HG02798 (cell line): ENCODE data around the gene SEC24C.
"Not testable (repeated sequence)": the region's sequence is repeated elsewhere in the genome, so short reads cannot be mapped to it uniquely, and the experiment has no call there.

Experiments
- ATAC-seq: cut with Tn5 transposase; IDR thresholded peaks from one replicate; pipeline ENCODE4 v1.9.1; 2021; ENCODE audit warnings: mild to moderate bottlenecking; ENCODE audit not compliant: unreplicated experiment, poor library complexity

SEC24C gene

DNA sequence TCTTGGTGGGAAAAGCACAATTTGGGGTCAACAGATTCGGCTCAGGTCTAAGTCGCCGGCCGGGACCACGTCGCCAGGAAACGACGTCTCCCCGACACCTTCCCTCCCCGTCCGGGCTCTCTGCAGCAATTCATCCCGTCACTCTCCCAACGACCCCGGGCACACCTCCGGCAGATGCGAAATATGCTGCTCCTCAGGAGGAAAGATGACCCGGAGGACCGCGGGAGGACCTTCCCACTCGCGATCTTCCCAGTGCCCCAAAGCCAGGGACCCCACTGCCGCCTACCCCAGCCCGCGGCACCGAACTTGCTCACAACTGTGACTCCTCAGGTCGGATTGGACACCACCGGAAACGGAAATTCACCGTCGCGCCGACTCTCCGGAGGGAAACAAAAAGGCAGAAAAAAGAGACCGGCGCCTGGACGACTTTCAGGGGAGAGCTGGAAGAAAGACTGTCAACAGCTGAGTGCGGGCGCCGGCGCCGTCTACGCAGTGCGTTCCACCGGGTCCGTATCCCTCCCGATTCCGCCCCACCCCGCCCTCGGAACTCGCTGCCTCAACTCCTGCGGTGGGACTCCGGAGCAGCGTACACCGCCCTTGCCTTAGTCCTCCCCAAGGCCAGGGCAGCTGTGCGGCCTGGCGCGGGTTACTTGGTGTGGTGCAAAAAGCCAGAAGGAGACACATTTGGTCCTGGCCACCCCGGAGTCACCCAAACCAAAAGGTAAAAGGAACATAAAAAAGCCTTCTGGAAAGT, 13.8 kb upstream of the SEC24C start:
- peak; percentile 90 for ATAC-seq

DNA sequence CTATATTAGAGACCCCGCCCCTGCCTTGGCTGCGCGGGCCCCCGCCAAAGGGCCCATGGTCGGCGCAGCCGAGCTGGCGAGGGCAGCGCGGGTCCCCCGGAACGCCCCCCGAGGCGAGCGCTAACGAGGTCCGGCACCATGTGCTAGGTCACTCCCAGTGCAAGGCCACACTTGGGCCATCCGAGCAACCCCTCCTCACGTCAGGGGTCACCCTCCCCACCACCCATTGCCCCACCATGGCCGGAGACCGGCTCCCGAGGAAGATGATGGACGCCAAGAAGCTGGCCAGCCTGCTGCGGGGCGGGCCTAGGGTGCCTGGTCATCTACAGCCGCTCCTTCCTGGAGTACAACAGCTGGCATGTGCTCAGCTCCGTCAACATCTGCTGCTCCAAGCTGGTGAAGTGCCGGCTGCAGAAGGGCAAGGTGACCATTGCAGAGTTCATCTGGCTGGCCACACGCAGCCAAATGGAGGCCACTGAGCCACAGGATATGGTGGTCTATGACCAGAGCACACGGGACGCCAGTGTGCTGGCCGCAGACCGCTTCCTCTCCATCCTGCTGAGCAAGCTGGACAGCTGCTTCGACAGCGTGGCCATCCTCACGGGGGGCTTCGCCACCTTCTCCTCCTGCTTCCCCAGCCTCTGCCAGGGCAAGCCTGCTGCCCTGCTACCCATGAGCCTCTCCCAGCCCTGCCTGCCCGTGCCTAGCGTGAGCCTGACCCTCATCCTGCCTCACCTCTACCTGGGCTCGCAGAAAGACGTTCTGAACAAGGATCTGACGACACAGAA, 12.4 kb upstream of the SEC24C start:
- no peak for ATAC-seq

DNA sequence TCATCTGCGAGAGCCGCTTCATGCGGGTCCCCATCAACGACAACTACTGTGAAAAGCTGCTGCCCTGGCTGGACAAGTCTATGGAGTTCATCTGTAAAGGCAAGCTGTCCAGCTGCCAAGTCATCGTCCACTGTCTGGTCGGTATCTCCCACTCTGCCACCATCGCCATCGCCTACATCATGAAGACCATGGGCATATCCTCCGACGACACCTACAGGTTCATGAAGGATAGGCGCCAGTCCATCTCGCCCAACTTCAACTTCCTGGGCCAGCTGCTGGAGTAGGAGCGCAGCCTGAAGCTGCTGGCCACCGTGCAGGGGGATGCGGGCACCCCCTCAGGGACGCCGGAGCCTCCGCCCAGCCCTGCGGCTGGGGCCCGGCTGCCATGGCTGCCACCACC, 11.7 kb upstream of the SEC24C start:
- ATAC-seq: no peak

DNA sequence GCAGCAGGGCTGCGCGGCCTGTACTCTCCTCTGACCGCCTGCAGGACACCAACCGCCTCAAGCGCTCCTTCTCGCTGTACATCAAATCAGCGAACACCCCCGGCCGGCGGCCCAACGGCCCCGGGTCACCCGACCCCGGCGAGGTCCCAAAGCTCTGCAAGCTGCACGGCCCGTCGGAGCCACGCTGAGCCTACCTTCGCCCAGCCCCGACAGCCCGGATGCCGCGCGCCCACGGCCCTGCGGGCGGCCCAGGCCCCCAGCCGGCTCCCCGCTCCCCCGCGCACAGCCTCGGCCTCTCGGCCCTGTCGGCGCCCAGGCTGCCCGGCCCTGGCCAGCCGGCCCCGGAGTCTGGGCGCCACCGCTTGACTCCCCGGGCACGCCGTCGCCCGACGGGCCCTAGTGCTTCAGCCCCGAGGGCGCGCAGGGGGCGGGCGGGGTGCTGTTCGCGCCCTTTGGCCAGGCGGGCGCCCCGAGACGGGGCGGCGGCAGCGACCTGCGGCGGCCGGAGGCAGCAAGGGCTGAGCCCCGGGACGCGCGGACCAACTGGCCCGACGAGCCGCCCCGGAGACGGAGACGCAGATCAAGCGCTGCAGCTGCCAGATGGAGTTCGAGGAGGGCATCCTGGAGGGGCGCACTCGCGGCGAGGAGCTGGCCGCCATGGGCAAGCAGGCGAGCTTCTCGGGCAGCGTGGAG, 11.1 kb upstream of the SEC24C start:
- ATAC-seq: no peak

DNA sequence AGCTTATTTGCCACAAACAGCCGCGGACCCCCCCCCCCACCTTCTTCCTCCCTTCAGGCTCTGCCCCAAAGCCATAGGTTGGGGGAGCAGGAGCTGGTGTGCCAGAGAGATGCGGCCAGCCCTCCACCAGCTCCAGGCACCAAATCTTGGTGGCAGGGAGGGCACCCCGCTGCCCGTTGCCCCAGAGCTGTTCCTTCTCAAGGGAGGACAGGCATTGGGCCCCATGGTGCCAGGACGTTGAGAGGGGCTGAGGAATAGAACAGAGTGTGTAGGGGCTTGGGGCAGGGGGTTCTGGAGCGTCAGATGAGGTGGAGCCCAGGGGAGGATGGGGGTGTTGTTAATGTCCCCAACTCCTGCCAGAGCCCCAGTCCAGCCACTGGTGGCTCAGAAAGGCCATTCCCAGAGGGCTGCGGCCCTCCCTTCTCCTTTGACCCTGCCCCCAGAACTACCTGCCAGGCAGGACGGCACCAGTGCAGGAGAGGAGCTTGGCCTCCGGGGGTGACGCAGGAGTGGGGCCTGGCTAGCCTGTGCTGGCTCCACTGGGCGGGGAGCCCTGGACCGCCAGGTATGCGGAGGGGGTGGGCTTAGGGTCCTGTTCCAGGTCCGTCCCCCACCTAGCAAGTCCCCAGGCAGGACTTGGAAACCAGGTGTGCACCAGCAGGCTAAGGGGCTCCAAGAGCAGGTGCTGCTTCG, 10.0 kb upstream of the SEC24C start:
- no peak for ATAC-seq

DNA sequence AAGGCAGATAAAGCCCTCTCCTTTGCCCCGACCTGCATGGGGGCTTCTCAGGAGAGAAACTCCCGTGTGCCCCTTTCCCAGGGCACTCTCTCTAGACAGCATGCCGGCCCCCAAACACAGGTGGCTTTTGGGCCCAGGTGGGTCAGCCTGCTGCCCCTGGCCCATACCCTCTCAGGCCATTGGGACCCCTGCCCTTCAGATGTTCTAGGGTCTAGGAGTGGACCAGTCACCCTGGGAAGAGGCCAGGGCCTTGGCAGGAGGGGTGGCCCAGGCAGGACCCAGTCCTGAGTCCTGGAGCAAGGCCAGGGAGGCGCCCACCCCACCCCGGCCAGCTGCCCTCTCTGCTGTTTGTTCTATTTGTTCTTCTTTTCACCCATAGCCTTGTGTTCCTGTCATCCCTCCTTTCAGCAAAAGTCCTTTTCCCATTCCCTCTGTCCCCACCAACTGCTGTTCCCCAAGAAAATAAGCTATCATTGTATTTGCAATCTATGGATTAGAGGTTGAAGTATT, 9.3 kb upstream of the SEC24C start:
- no peak for ATAC-seq

DNA sequence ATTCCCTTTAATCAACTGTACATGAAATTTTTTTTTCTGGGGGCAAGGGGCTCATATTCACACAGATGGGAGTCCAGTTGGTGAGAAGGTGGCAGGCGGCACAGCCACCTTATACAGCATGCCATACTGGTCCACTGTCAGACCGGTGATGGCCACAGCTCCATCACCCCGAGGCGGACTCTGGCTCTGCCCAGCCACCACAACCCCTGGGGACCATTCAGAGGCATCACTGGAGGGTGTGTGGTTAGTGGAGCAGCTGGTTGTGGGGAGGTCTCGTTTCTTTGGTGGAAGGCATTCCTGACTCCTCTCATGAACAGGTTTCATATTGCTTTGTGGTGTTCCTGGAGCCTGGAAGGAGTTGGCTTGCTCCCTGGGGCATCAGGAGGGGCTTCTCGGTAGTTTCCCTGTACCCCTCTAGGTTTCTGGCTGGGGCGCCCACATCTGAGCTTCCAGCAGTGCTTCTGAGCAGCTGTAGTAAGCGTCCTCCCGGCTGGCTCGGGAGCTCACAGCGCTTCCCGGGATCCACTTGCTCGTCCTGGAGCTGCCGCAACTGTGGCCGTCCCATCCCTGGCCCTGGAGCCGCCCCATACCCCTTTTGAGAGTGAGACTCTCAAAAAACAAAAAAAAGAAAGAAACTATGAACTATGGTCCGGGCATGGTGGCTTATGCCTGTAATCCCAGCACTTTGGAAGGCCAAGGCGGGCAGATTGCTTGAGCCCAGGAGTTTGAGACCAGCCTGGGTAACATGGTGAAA, 3.5 kb upstream of the SEC24C start:
- ATAC-seq: not testable (repeated sequence)

DNA sequence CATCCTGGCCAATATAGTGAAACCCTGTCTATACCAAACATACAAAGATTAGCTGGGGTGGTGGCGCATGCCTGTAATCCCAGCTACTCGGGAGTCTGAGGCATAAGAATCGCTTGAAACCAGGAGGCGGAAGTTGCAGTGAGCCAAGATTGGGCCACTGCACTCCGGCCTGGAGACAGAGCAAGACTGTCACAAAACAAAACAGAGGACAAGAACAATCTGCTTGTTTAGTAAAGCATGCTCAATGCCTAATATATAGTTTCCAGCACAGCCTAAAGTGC, 1.8 kb upstream of the SEC24C start:
- ATAC-seq: no peak

DNA sequence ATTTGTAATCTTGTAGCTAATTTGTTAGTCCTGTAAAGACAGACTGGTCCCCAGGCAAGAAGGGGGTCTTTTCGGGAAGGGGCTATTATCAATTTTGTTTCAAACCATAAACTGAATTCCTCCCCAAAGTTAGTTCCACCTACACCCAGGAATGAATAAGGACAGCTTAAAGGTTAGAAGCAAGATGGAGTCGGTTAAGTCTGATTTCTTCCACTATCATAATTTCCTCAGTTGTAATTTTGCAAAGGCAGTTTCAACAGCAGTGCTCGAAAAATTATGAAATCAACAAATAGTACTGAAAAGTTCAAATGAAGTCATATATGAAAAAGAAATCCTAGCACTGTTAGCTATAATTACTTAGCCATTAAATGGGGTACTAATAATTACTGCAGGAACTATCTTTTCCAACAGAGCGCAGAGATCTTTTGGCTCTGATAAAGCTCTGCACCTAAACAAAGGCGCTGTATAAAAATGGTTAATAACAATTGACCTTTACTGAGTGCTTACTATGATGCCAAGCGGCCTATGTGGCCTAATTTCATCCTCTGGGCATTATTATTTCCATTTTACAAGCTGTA, 756 bp upstream of the SEC24C start:
- ATAC-seq: no peak

DNA sequence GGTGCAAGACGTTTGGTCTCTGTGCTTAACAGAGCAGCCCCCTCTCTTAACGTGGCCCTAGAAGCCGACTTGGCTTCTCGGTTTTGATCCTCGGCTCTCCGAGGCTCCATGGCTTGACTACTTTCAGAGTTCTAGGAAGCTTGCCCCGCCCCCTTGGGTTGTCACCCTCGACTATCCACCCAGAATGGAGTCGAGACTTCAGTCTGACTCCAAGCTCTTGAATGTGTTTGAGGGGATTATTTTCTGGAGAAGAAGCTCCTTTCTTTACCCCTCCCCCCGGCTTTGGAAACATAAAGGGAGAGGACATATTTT, 448 bp downstream of the SEC24C start:
- ATAC-seq: peak; percentile 24

DNA sequence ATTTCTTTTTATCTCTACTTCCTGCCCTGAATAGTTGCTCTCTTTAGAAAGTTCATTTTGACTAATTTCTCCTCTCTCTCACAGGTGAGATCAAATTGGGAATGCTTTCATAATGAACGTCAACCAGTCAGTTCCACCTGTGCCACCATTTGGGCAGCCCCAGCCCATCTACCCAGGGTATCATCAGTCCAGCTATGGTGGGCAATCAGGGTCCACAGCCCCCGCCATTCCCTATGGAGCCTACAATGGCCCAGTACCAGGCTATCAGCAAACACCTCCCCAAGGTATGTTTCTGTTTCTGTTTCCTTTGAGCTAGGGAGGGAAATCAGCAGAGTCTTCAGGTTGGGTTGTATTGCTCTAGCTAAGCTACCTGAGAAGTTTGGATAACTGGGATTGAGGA, 2.5 kb downstream of the SEC24C start:
- ATAC-seq: no peak

DNA sequence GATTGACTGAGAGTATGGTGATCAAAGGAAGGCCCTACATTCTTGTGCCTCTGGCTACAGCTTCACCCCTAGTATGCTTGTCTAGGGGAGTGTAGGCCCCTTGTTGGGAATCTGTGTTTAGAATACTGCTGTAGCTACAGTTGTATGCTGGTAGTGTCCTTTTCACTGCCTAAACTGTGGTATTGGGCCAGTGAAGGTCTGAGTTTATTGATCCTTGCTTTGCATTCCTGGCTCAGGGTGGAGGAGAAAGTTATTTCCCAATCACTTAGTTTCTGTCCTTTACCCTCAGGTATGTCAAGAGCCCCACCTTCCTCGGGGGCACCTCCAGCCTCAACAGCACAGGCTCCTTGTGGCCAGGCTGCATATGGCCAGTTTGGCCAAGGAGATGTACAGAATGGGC, 6.6 kb downstream of the SEC24C start:
- no peak for ATAC-seq

DNA sequence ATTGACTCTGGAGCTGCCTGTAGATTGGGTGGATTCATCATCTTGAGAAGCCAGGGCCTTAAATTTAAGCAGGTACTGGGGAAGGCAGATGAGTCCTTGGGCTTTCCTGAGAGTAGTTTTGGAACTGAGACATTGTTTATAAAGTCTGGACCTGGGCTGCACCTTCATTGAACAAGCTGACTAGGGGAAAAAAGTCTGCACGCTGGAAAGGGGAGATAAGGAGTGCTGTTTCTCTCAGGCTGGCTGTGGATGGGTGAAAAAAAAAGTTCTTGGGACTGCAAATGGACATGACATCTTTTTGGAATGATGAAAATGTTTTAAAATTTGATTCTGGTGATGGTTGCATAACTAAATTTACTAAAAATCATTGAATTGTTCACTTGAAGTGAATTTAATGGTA, 12.0 kb downstream of the SEC24C start:
- no peak for ATAC-seq

DNA sequence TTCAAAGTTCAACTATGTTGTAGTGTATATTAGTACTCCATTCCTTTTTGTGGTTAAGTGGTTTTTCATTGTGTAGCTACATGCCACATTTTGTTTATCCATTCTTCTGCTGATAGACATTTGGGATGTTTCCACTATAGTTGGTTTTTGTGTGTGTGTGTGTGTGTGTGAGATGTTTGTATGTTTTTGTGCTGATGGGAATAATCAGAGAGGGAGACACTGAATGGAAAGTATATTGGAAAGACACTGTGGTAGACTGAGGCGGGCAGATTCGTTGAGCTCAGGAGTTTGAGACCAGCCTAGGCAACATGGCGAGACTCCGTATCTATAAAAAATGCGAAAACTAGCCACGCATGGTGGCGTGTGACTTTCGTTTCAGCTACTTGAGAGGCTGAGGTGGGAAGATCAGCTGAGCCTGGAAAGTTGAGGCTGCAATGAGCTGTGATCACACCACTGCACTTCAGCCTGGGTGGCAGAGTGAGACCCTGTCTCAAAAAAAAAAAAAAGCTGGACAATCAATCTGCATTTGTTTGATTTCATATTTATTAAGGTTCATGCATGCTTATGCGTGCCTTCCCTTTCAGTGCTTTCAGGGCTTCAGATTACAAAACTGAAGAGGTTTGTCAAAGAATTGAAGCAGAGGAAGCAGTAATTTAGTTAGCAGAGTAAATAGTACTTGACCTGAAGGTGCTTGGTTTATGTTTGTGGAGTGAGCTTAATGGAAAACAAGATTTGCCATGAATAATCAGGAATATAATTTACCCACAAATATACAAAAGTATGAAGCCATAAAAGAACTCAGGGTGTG, 14.7 kb downstream of the SEC24C start:
- peak; percentile 39 for ATAC-seq

DNA sequence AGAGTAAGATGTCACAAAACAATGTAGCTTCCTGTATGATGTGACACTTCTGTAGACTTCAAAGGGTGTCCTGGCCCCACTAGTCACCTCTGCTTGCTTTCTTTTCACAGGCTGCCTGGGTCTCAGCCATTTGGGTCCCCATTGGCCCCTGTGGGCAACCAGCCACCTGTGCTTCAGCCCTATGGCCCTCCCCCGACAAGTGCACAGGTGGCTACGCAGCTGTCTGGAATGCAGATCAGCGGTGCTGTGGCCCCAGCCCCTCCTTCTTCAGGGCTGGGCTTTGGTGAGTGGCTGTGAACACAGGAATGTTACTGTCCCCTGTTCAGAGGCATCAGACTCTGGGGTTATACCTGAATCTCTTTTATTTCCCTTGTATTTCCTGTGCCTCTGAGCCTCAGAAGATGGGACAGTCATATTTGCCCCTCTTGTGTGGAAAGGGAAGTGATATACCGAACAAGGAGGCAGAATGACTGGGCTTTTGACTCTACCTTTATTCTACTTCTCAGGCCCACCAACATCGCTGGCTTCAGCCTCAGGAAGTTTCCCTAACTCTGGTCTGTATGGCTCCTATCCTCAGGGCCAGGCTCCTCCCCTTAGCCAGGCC, 15.4 kb downstream of the SEC24C start:
- peak; percentile 58 for ATAC-seq

DNA sequence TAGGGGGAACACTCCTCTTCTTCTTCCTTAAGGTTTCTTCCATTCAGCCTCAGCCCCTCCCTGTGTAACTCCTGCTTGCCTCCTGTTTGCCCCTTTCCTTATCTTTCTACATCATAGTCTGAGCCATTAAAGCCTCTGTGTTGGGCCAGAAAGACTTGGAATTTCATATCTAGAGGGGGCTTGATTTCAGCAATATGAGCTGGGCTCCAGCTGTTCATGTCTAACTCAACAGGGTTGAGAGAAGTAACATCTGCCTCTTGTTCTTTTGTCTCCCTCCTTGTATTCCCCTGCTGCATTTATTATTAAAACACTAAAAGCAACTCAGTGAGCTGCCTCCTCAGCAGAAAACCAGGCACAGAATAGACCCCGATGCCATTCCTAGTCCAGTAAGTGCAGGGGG, 17.6 kb downstream of the SEC24C start:
- no peak for ATAC-seq

DNA sequence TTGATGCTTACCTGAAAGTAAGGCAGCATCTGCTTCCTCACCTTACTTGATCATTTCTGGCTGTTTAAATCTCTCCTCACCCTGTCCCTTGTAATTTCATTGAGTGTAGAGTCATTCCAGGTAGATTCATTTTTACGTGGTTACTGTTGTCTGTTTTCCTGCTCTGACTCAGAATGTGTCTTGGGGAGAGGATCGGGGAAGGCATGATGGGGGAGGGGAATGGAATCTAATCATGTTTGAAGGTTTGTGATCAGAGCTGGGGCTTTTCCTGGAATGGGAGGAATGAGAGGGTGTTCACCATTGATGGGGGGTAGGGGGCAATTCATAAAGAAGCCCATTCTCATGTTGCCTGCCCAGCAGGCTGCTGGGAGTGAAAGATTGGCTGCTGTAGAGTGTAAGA, 18.7 kb downstream of the SEC24C start:
- ATAC-seq: no peak

DNA sequence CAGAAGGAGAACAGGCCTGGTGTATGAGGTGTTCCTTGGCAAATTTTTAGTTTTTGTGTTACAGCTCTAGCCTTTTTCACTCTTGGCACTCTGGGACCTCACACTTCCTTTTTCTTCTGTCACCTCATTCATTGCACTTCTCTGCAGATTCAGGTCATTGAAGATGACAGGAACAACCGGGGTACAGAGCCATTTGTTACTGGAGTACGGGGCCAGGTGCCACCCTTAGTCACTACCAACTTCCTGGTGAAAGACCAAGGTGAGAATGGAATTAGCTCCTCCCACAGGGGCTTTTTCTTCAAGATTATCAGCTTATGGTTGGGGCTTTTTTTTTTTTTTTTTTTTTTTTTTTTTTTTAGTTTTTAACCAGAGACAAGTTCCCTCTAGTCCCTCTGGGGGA, 19.2 kb downstream of the SEC24C start:
- no peak for ATAC-seq

DNA sequence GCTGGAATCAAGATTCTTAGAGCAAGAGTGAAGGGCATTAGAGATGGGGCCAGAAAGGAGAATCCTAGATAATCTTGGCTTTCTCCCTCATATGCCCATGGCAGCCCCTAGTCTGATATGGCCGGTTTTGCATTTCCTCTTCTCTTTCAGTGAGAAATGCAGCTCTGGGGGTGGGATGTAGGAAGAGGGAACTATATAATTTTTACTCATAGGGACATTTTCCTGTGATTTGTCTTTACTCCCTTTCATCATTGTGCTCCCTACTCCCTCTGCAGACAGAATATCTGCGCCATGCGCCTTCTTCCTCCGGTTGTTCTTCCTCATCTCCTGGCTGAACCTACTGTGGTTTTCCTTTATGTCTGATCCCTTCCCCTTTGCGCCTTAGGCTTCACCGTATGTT, 20.9 kb downstream of the SEC24C start:
- no peak for ATAC-seq
